Measurements from ENCODE around the gene CLEC4A.
A peak's percentile ranks its signal among the peaks of the same experiment; 100 is the strongest.

CLEC4A gene

DNA sequence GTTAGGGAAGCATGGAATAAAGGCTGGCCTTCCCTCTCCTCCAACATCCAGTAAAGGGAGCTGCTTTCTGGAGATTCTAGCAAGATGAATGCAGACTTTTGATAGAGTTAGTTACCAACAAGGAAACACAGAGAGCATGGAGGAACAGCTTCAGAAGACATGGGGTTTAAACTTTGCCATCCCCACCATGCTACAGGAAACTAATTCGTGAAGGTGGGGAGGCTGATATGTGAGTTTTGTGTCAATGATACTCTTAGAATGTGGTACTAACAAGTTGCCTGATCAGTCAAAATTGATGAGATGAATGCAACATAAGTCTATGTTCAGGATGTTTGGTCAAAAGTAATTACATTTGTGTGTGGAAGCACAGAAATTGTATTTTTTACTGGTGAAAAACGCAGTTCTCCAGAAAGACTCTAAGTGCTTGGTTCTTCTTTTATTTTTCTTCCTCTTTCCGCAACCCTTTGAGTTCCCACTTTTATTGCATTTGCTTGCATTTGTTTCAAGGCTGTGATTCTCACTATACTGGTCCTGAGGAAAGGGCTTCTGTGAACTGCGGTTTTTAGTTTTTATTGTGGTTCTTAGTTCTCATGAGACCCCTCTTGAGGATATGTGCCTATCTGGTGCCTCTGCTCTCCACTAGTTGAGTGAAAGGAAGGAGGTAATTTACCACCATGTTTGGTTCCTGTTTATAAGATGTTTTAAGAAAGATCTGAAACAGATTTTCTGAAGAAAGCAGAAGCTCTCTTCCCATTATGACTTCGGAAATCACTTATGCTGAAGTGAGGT is at the start of gene CLEC4A:
CLEC4A (plus strand) TSS at position 494 of the 789 bp plus-strand sequence; CDS start at position 756, 262 bp downstream.
- TF ChIP-seq, protein P1, sequence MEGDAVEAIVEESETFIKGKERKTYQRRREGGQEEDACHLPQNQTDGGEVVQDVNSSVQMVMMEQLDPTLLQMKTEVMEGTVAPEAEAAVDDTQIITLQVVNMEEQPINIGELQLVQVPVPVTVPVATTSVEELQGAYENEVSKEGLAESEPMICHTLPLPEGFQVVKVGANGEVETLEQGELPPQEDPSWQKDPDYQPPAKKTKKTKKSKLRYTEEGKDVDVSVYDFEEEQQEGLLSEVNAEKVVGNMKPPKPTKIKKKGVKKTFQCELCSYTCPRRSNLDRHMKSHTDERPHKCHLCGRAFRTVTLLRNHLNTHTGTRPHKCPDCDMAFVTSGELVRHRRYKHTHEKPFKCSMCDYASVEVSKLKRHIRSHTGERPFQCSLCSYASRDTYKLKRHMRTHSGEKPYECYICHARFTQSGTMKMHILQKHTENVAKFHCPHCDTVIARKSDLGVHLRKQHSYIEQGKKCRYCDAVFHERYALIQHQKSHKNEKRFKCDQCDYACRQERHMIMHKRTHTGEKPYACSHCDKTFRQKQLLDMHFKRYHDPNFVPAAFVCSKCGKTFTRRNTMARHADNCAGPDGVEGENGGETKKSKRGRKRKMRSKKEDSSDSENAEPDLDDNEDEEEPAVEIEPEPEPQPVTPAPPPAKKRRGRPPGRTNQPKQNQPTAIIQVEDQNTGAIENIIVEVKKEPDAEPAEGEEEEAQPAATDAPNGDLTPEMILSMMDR (IDR thresholded peaks at IDR 0.05; ENCODE audit: borderline replicate concordance, insufficient read depth, low read depth, low read length): no peak
- peak within 1 kb of the TSS; percentile 1 for H3K4me3 ChIP-seq (ENCODE audit: low read depth, low read length)

DNA sequence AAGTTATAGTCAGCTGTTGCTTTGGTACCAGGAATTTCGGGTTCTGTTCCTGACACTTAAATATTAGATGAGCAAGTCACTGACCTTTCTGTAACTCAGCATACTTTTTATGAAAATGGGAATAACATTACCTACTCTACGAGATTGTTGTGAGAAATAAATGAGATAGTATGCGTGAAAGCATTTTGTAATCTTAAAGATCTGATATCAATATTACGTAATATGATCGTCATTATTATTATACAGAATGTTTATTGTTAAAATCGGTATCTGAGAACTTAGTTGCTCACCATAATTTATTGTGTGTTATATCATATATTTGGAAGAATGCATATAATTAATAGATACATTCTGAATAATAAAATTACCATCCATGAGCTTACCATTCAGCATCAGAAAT is 47.5 kb upstream of the CLEC4A start:
- TF ChIP-seq, protein P1 (IDR thresholded peaks at IDR 0.05; ENCODE audit: borderline replicate concordance, insufficient read depth, low read depth, low read length): no peak
- no peak overlapping the region for H3K4me3 ChIP-seq (ENCODE audit: low read depth, low read length)

DNA sequence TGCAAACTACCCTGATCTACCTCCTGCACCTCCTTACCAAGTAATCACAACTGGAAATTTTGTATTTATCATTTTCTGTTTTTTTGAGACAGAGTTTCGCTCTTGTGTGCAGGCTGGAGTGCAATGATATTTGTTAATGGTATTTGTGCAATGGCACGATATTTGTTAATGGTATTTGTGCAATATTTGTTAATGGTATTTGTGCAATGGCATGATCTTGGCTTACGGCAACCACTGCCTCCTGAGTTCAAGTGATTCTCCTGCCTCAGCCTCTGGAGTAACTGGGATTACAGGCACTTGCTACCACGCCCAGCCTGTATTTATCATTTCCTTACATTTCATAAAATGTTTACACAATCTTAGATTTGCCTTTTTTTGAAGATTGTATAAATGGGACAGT is 47.1 kb upstream of the CLEC4A start:
- no peak overlapping the region for H3K4me3 ChIP-seq (ENCODE audit: low read depth, low read length)
- TF ChIP-seq, protein P1 (IDR thresholded peaks at IDR 0.05; ENCODE audit: borderline replicate concordance, insufficient read depth, low read depth, low read length): no peak

DNA sequence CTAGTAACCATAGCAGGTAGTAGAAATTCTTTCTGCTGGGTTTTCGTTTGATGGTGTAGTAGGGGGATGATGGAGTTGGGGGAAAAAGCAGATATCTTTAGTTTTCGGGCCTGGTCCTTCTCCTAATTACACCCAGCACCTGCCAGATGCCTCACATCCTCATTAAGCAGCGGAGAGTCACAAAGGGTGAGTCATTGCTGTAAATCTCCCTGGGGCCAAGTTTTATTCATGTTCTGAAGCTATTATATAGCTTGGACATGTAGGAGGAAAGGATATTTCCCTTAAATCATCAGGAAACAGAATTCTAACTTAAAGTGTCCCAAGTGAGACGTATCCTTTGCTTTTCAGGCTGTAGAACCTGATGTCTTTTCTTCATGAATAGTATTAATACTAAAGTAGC is 46.2 kb upstream of the CLEC4A start:
- no peak overlapping the region for H3K4me3 ChIP-seq (ENCODE audit: low read depth, low read length)
- TF ChIP-seq, protein P1 (IDR thresholded peaks at IDR 0.05; ENCODE audit: borderline replicate concordance, insufficient read depth, low read depth, low read length): no peak

DNA sequence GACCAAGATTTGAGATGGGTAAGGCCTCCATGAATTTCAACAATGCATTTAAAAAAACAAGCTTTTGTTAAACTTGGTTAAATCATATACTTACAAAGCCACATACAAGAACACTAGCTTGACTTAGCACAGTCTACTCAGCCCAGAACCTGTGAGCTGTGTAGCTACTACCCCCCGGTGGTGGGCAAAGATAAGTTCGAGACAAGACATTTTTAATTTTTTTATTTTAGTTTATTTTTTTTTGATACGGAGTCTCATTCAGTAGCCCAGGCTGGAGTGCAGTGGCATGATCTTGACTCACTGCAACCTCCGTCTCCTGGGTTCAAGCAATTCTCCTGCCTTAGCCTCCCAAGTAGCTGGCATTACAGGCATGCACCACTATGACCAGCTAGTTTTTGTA is 45.0 kb upstream of the CLEC4A start:
- TF ChIP-seq, protein P1 (IDR thresholded peaks at IDR 0.05; ENCODE audit: borderline replicate concordance, insufficient read depth, low read depth, low read length): peak; percentile 11; the same call in 1 of the 2 replicates
- H3K4me3 ChIP-seq (ENCODE audit: low read depth, low read length): no peak overlapping the region

DNA sequence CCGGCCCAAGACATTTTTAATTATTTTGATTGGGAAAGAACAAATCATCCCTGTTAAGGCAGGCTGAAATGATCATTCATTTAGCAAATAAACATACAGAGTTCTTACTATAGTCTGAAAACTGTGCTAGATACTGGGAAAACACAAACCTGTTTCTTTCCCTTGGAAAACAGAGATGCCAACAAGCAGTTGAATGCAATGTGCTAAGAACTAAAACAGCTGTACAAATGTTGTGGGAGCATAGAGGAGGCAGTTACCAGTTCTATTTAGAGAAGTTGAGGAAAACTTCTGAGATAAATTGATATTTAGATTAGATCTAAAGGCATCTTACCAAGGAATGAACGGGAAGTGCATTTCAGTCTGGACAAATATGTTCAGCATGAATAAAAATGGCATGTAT is 44.5 kb upstream of the CLEC4A start:
- TF ChIP-seq, protein P1 (IDR thresholded peaks at IDR 0.05; ENCODE audit: borderline replicate concordance, insufficient read depth, low read depth, low read length): no peak
- H3K4me3 ChIP-seq (ENCODE audit: low read depth, low read length): no peak overlapping the region

DNA sequence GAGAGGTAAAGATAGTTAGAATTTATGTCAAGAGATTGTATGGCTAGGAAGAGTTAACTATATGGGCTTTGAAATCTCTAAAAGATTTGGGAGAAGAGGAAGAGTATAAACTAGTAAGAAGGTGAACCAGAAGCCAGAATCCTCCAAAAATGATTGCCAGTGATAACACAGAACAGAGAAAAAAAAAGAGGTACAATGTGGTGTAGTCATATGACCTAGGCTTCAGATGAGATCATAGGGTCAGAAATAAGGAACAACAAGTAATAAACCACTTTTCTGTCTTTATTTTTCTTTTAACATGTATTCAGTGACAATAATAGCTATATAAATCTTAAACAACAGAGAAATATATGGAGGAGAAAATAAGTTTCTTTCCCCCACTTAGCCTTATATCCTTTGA is 43.3 kb upstream of the CLEC4A start:
- TF ChIP-seq, protein P1 (IDR thresholded peaks at IDR 0.05; ENCODE audit: borderline replicate concordance, insufficient read depth, low read depth, low read length): no peak
- no peak overlapping the region for H3K4me3 ChIP-seq (ENCODE audit: low read depth, low read length)
